ENCODE measurements around the gene ZNF648.
A peak's percentile ranks its signal among the peaks of the same experiment; 100 is the strongest.
"Not testable (repeated sequence)": the region's sequence is repeated elsewhere in the genome, so short reads cannot be mapped to it uniquely, and the experiment has no call there.

Gene ZNF648

DNA sequence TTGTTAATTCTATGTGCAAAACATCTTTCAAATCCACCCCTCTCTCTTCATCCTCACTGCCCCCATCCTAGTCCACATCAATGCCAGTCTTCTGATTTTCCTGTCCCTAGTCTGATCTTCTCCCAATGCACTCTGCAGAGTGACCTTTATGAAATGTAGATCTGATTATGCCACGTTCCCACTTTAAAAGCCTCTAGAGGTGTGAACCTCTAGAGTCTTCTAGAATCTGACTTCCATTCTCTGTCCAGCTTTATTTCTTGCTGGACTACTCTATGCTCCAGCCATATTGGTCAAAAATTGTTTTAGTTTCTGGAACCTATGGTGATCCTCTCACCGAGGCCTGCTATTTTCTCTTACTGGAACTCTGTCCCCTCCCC lies 32.5 kb downstream of the ZNF648 start:
- Histone ChIP-seq H3K27ac (ENCODE audit: poor library complexity, severe bottlenecking) (peak overlapping the region; percentile 36), H3K4me1 (ENCODE audit: insufficient read depth, poor library complexity, severe bottlenecking) (no peaks in the 10 kb centered on the region), H3K36me3 (ENCODE audit: low read depth) (no peaks in the 10 kb centered on the region), H3K4me3 (ENCODE audit: severe bottlenecking) (peak overlapping the region; percentile 40), H3K27me3 (ENCODE audit: insufficient read depth, poor library complexity, severe bottlenecking) (no peaks in the 10 kb centered on the region), H3K9me3 (ENCODE audit: severe bottlenecking) (no peaks in the 10 kb centered on the region)
- TF ChIP-seq, protein P1, sequence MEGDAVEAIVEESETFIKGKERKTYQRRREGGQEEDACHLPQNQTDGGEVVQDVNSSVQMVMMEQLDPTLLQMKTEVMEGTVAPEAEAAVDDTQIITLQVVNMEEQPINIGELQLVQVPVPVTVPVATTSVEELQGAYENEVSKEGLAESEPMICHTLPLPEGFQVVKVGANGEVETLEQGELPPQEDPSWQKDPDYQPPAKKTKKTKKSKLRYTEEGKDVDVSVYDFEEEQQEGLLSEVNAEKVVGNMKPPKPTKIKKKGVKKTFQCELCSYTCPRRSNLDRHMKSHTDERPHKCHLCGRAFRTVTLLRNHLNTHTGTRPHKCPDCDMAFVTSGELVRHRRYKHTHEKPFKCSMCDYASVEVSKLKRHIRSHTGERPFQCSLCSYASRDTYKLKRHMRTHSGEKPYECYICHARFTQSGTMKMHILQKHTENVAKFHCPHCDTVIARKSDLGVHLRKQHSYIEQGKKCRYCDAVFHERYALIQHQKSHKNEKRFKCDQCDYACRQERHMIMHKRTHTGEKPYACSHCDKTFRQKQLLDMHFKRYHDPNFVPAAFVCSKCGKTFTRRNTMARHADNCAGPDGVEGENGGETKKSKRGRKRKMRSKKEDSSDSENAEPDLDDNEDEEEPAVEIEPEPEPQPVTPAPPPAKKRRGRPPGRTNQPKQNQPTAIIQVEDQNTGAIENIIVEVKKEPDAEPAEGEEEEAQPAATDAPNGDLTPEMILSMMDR (IDR thresholded peaks at IDR 0.05; ENCODE audit: poor library complexity, severe bottlenecking) = no peak
- DNase-seq (ENCODE audit: low spot score) (no peak), ATAC-seq (ENCODE audit: low read depth) (no peak)

DNA sequence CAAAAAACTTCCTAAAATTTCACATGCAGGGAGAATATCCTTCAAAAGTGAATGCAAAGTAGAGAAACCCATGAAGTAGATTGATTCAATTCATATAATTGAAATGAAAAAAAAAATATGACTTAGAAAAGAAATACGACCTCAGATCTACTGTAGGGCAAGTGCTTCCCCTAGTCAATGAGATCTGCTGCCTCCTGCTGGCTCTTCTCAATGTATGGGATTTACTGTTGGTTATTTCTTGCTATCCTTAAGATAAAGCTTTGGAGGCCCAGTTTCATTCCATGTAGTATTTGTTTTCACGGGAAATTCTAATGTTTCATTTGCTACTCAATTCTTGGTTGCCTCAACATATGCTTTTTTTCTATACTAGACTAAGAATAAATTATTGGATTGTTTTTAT lies 46.2 kb downstream of the ZNF648 start:
- H3K4me1 ChIP-seq (ENCODE audit: insufficient read depth, poor library complexity, severe bottlenecking) = no peaks in the 10 kb centered on the region
- no peaks in the 10 kb centered on the region for H3K27me3 ChIP-seq (ENCODE audit: insufficient read depth, poor library complexity, severe bottlenecking)
- H3K9me3 ChIP-seq (ENCODE audit: severe bottlenecking) = no peaks in the 10 kb centered on the region
- H3K36me3 ChIP-seq (ENCODE audit: low read depth) = no peaks in the 10 kb centered on the region
- ATAC-seq (ENCODE audit: low read depth) (no peak), DNase-seq (ENCODE audit: low spot score) (no peak)
- no peak overlapping the region for H3K27ac ChIP-seq (ENCODE audit: poor library complexity, severe bottlenecking)
- TF ChIP-seq, protein P1 (IDR thresholded peaks at IDR 0.05; ENCODE audit: poor library complexity, severe bottlenecking) = no peak
- H3K4me3 ChIP-seq (ENCODE audit: severe bottlenecking) = no peak overlapping the region

DNA sequence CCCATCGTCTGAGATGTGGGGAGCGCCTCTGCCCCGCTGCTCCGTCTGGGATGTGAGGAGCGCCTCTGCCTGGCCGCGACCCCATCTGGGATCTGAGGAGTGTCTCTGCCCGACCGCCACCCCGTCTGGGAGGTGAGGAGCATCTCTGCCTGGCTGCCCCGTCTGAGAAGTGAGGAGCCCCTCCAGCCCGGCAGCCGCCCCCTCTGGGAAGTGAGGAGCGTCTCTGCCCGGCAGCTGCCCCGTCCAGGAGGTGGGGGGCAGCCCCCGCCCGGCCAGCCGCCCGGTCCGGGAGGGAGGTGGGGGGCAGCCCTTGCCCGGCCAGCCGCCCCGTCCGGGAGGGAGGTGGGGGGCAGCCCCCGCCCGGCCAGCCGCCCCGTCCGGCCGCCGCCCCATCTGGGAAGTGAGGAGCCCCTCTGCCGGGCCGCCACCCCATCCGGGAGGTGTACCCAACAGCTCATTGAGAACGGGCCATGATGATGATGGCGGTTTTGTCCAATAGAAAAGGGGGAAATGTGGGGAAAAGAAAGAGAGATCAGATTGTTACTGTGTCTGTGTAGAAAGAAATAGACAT lies 50.6 kb downstream of the ZNF648 start:
- not testable (repeated sequence) for H3K9me3 ChIP-seq (ENCODE audit: severe bottlenecking); H3K27ac ChIP-seq (ENCODE audit: poor library complexity, severe bottlenecking); ATAC-seq (ENCODE audit: low read depth); H3K27me3 ChIP-seq (ENCODE audit: insufficient read depth, poor library complexity, severe bottlenecking); DNase-seq (ENCODE audit: low spot score); H3K36me3 ChIP-seq (ENCODE audit: low read depth); H3K4me3 ChIP-seq (ENCODE audit: severe bottlenecking); H3K4me1 ChIP-seq (ENCODE audit: insufficient read depth, poor library complexity, severe bottlenecking)

DNA sequence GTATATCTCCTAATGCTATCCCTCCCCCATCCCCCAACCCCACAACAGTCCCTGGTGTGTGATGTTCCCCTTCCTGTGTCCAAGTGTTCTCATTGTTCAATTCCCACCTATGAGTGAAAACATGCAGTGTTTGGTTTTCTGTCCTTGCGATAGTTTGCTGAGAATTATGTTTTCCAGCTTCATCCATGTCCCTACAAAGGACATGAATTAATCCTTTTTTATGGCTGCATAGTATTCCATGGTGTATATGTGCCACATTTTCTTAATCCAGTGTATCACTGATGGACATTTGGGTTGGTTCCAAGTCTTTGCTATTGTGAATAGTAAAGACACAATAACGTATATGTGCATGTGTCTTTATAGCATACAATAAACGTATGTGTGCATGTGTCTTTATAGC lies 56.1 kb downstream of the ZNF648 start:
- not testable (repeated sequence) for H3K4me1 ChIP-seq (ENCODE audit: insufficient read depth, poor library complexity, severe bottlenecking); H3K27ac ChIP-seq (ENCODE audit: poor library complexity, severe bottlenecking); H3K9me3 ChIP-seq (ENCODE audit: severe bottlenecking); ATAC-seq (ENCODE audit: low read depth); H3K4me3 ChIP-seq (ENCODE audit: severe bottlenecking); DNase-seq (ENCODE audit: low spot score); H3K27me3 ChIP-seq (ENCODE audit: insufficient read depth, poor library complexity, severe bottlenecking); H3K36me3 ChIP-seq (ENCODE audit: low read depth)

DNA sequence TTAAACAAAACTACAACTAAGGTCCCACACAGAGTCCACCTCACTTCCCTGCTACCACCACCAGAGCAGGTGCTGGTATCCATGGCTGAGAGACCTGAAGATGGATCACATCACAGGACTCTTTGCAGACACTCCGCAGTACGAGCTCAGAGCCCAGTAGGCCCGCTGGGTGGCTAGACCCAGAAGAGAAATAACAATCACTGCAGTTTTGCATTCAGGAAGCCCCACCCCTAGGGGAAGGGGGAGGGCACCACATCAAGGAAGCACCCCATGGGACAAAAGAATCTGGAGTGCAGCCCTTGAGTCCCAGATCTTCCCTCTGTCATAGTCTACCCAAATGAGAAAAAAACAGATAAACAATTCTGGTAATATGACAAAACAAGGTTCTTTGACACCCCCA lies 56.9 kb downstream of the ZNF648 start:
- TF ChIP-seq, protein P1 (IDR thresholded peaks at IDR 0.05; ENCODE audit: poor library complexity, severe bottlenecking) = no peak
- Histone ChIP-seq H3K27me3 (ENCODE audit: insufficient read depth, poor library complexity, severe bottlenecking) (peaks cover 2% of the 10 kb centered on the region), H3K36me3 (ENCODE audit: low read depth) (no peaks in the 10 kb centered on the region), H3K4me3 (ENCODE audit: severe bottlenecking) (no peak overlapping the region), H3K27ac (ENCODE audit: poor library complexity, severe bottlenecking) (no peak overlapping the region), H3K9me3 (ENCODE audit: severe bottlenecking) (no peaks in the 10 kb centered on the region), H3K4me1 (ENCODE audit: insufficient read depth, poor library complexity, severe bottlenecking) (no peaks in the 10 kb centered on the region)
- no peak for DNase-seq (ENCODE audit: low spot score)
- no peak for ATAC-seq (ENCODE audit: low read depth)

Data from RWPE2 (cell line).